ENCODE data around the gene FAM9A. TPM values are rescaled to one million over a fixed set of nuclear protein-coding genes. Genes with fewer than 3 reads are reported as not detected.

FAM9A gene
- total RNA-seq, 1 experiment from 2014 or later, result not detected

DNA sequence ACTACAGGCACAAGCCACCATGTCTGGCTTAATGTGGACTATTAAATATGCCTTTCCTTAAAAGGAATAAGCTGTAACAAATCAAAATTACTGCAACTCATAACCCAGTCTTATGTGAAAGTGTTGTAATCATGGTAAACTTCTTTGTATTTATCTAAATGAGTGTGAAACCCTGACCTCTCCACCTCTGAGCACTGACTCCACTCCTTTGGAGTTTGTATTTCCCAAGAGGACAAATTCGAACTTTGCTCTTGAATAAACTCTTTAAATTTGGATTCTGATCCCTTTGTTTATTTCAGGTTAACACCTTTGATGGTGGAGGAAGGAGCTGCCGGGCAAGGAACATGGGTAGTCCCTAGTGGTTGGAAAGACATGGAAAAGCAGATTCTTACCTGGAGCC, 48.3 kb upstream of the FAM9A start:
- Histone ChIP-seq H3K4me1 (ENCODE audit: insufficient read depth, low read length) (peaks cover 72% of the 10 kb centered on the region), H3K4me2 (ENCODE audit: low read length) (peak overlapping the region; percentile 58), H3K36me3 (ENCODE audit: low read depth, low read length) (no peaks in the 10 kb centered on the region), H4K20me1 (ENCODE audit: low read length) (no peaks in the 10 kb centered on the region), H3K79me2 (ENCODE audit: low read length) (no peaks in the 10 kb centered on the region), H3K27ac (ENCODE audit: low read length) (peak overlapping the region; percentile 75), H3K9me2 (replicated peaks; ENCODE audit: low read length) (no peaks in the 10 kb centered on the region), H3F3A (ENCODE audit: low read length, unreplicated experiment) (no peaks in the 10 kb centered on the region), H3K9me3 (ENCODE audit: low read length) (no peaks in the 10 kb centered on the region), H3K4me3 (ENCODE audit: low read length) (no peak overlapping the region), H3K9ac (ENCODE audit: low read length) (peak overlapping the region; percentile 25), H2AFZ (ENCODE audit: low read length) (no peak overlapping the region), H3K27me3 (ENCODE audit: low read length) (no peaks in the 10 kb centered on the region)
- ATAC-seq, result no peak; the same call in none of the 2 replicates
- DNase-seq, result peak; percentile 69
- CTCF ChIA-PET, result no interaction called here
- intact Hi-C loops (cut with micrococcal nuclease), result loop anchor here (10.0 kb wide), 1 partner anchor 225 kb away; no protein-coding TSS in a partner anchor
- POLR2A ChIA-PET (ENCODE audit: unreplicated experiment), result no interaction called here
- no TSS peak for BruUV-seq (replicated peaks)
- TF ChIP-seq, protein P1, sequence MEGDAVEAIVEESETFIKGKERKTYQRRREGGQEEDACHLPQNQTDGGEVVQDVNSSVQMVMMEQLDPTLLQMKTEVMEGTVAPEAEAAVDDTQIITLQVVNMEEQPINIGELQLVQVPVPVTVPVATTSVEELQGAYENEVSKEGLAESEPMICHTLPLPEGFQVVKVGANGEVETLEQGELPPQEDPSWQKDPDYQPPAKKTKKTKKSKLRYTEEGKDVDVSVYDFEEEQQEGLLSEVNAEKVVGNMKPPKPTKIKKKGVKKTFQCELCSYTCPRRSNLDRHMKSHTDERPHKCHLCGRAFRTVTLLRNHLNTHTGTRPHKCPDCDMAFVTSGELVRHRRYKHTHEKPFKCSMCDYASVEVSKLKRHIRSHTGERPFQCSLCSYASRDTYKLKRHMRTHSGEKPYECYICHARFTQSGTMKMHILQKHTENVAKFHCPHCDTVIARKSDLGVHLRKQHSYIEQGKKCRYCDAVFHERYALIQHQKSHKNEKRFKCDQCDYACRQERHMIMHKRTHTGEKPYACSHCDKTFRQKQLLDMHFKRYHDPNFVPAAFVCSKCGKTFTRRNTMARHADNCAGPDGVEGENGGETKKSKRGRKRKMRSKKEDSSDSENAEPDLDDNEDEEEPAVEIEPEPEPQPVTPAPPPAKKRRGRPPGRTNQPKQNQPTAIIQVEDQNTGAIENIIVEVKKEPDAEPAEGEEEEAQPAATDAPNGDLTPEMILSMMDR (conservative IDR thresholded peaks at IDR 0.05; ENCODE audit: low read depth, low read length), result no peak
- TF ChIP-seq EZH2 (IDR thresholded peaks at IDR 0.05; ENCODE audit: low read length, unreplicated experiment) (no peak), EZH2phosphoT487 (IDR thresholded peaks at IDR 0.05; ENCODE audit: borderline replicate concordance, low read length) (no peak)

DNA sequence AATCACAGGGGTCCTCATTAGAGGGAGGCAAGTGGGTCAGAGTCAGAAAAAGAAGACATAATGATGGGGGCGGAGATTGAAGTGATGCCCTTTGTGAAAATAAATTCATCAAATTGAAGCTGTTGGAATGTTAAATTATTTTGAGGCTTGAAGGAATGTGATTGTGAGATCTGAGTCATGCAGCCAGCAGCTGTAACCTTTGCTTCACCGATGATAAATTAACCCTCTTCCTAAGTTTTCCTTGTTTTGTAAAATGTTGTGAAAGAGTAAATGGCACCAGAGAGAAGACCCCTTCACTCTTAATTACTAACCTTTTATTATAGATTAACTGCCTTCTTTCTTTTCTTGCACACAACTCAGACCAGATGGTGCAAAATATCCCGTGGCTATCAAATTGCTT, 47.7 kb upstream of the FAM9A start:
- TF ChIP-seq, protein P1 (conservative IDR thresholded peaks at IDR 0.05; ENCODE audit: low read depth, low read length), result no peak
- TF ChIP-seq EZH2 (IDR thresholded peaks at IDR 0.05; ENCODE audit: low read length, unreplicated experiment) (no peak), EZH2phosphoT487 (IDR thresholded peaks at IDR 0.05; ENCODE audit: borderline replicate concordance, low read length) (no peak)
- CTCF ChIA-PET, result no interaction called here
- Histone ChIP-seq H3K4me3 (ENCODE audit: low read length) (no peak overlapping the region; the same call in 1 of the 2 replicates), H3K4me2 (ENCODE audit: low read length) (peak overlapping the region; percentile 58), H3K4me1 (ENCODE audit: insufficient read depth, low read length) (peaks cover 75% of the 10 kb centered on the region), H3K27ac (ENCODE audit: low read length) (peak overlapping the region; percentile 75), H3K27me3 (ENCODE audit: low read length) (no peaks in the 10 kb centered on the region), H3K9me3 (ENCODE audit: low read length) (no peaks in the 10 kb centered on the region), H3K9ac (ENCODE audit: low read length) (peak overlapping the region; percentile 25), H3K9me2 (replicated peaks; ENCODE audit: low read length) (no peaks in the 10 kb centered on the region), H3K36me3 (ENCODE audit: low read depth, low read length) (no peaks in the 10 kb centered on the region), H3F3A (ENCODE audit: low read length, unreplicated experiment) (no peaks in the 10 kb centered on the region), H3K79me2 (ENCODE audit: low read length) (no peaks in the 10 kb centered on the region), H2AFZ (ENCODE audit: low read length) (no peak overlapping the region), H4K20me1 (ENCODE audit: low read length) (no peaks in the 10 kb centered on the region)
- peak; percentile 50 for DNase-seq
- no TSS peak for BruUV-seq (replicated peaks)
- POLR2A ChIA-PET (ENCODE audit: unreplicated experiment), result no interaction called here
- peak; percentile 37; the same call in 1 of the 2 replicates for ATAC-seq
- intact Hi-C loops (cut with micrococcal nuclease), result loop anchor here (10.0 kb wide), 1 partner anchor 226 kb away; no protein-coding TSS in a partner anchor

DNA sequence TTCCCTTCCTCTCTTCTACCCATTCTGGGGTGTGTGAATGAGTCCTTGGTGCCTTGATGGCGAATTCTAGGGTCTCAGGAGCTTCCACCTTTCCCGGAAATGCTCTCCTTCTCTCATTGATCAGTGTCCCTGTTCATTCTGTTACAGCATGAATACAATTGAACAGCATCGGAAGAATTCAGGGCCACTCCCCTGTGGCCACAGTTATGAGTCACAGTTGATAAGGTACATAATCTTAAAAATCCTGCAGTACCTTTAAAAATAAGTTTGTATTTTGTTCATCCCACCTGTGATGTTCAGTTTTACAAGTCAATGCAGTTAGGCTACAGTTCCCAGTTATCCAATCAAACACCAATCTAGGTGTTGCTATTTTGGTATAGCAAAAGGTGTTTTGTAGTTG, 47.3 kb upstream of the FAM9A start:
- no peaks in the 10 kb centered on the region for H3K79me2 ChIP-seq (ENCODE audit: low read length)
- H3K36me3 ChIP-seq (ENCODE audit: low read depth, low read length), result no peaks in the 10 kb centered on the region
- peak; percentile 14; the same call in 1 of the 2 replicates for ATAC-seq
- H4K20me1 ChIP-seq (ENCODE audit: low read length), result no peaks in the 10 kb centered on the region
- CTCF ChIA-PET, result no interaction called here
- no TSS peak for BruUV-seq (replicated peaks)
- H3K9me2 ChIP-seq (replicated peaks; ENCODE audit: low read length), result no peaks in the 10 kb centered on the region
- peak overlapping the region; percentile 58 for H3K4me2 ChIP-seq (ENCODE audit: low read length)
- peak overlapping the region; percentile 75 for H3K27ac ChIP-seq (ENCODE audit: low read length)
- intact Hi-C loops (cut with micrococcal nuclease), result loop anchor here (10.0 kb wide), 1 partner anchor 226 kb away; no protein-coding TSS in a partner anchor
- peak overlapping the region; percentile 25 for H3K9ac ChIP-seq (ENCODE audit: low read length)
- POLR2A ChIA-PET (ENCODE audit: unreplicated experiment), result interaction anchor here (0.6 kb wide), 2 partner anchors 70 to 140 kb away, joined by 3 to 5 read pairs; no protein-coding TSS in a partner anchor
- no peak overlapping the region for H2AFZ ChIP-seq (ENCODE audit: low read length)
- H3K27me3 ChIP-seq (ENCODE audit: low read length), result no peaks in the 10 kb centered on the region
- no peaks in the 10 kb centered on the region for H3F3A ChIP-seq (ENCODE audit: low read length, unreplicated experiment)
- H3K9me3 ChIP-seq (ENCODE audit: low read length), result no peaks in the 10 kb centered on the region
- TF ChIP-seq EZH2phosphoT487 (IDR thresholded peaks at IDR 0.05; ENCODE audit: borderline replicate concordance, low read length), result no peak
- no peak for TF ChIP-seq EZH2 (IDR thresholded peaks at IDR 0.05; ENCODE audit: low read length, unreplicated experiment)
- TF ChIP-seq, protein P1 (conservative IDR thresholded peaks at IDR 0.05; ENCODE audit: low read depth, low read length), result no peak
- H3K4me1 ChIP-seq (ENCODE audit: insufficient read depth, low read length), result peaks cover 79% of the 10 kb centered on the region
- peak; percentile 32 for DNase-seq
- no peak overlapping the region; the same call in 1 of the 2 replicates for H3K4me3 ChIP-seq (ENCODE audit: low read length)

All from PC-3 (cell line).